Stimulated activated CD4-positive, alpha-beta T cell treated with anti-CD3 and anti-CD28 coated beads, Interleukin-15, amount 100 ng/mL, for 24 hours (primary cell): ENCODE results near the gene BCL11B.
"Not testable (repeated sequence)": the region's sequence is repeated elsewhere in the genome, so short reads cannot be mapped to it uniquely, and the experiment has no call there.

Source experiments
- DNase-seq: peaks from one replicate; pipeline ENCODE4 v3.0.0-alpha.2; 2020

BCL11B gene

DNA sequence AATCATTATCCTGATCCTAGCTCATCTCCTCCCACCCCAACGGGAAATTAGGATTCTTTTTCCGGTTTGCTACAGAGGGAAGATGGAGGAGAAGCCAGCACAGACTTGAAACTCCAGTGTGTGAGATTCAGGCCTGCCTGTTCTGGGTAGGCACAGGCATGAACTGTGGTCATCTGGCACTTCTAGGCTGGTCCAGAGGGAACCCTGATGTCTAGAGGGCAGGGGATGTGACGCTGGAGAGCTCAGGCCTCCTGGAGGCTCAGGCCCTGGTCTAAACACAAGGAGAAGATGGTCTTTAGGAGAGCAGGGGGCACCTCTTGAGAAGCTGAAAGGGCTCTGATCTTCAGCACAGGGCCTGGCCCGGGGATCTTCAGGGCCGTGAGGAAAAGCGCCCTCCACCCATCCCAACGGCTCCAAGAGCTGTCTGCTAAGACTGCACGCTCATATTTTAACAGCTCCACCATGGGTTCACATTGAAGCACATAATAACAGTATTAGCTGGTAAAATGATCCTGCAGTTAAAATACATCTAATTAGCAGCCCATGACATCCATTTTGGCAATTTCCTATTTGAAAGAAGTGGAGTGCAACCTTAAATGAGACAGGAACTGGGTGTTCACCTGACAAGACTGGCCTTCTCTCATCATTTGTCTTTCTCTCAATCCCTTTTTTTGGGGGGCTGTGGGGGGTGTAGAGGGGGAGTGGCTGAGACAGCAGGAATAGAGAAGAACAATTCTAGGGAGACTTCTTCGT lies 35.4 kb downstream of the BCL11B start:
- no peak for DNase-seq

DNA sequence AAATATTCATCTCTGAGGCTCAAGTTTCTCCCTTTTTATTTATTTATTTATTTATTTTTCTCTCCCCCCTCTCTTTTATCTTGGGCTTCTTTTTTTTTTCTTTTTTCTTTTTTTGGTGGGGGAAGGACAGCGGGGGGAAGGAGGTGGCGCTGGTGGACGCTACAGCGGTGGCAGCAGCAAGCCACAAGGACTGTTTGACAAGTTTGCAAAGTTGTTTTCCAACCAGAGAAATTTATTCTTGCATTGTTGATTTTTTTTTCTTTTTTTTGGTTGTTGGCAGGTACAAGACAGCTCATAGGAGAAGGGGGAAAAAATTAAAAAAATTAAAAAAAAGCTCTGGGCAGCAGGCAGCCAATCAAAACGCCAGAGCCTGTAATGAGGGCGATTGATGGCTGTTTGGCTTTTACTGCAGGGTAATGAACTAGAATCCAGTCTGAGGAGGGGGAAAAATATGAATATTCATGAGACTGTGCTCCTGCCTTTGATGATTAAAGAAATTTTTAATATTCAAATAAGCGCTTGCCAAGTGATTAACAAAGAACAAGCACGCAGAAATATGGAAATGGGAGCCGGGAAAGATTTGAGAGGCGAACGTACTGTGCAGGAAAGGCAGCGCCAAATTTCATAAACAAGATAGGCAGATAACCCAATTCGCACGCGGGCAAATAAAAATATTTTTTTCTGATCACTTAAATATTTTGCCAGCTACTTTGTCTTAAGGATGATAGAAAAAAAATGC lies 36.2 kb downstream of the BCL11B start:
- no peak for DNase-seq

DNA sequence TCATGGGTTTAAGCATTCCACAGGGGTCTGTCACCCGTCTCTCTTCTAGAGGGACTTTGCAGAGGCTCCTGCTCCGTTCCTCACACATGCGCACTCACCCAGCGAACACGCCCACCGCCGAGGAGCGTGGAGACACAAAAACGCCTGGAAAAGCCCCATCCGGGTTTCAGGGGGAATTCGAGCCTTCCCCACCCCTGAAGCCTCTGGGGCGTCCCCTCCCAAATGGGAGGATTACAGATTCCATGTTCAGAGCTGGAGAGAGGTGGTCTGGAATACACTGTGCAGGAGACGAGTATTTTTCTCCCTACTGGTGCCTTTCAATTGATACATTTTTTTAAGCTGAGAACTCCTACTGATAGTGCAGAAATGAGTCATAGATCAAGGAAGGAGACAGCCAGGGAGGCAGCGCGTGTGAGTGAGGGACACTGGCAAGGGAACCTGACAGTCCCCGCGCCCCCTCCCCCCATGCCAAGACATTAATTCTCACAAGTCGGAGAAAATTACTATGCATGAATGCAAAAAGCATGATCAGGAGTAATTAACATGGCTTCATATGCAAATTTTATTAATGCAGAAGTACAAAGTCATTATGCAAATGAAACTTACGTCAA lies 36.9 kb downstream of the BCL11B start:
- DNase-seq: peak; percentile 90

DNA sequence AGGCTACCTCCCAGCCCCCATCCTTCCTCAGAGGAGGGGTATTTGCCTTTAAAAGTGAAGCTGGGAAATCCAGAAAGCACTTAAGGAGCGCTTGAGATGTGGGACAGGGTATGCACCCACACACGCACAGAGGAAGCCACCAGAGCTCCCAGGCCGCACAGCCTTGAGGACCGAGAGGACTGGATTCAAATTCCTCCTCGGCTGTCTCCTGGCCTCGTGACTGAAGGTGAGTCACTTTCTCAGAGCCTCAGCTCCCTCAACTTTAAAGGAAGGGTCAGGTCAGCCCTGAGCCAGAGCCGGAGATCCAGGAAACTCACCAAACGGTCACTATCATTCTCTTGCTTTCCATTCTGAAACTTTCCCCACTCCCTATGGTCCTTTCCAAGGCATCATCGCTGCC lies 37.6 kb downstream of the BCL11B start:
- no peak for DNase-seq

DNA sequence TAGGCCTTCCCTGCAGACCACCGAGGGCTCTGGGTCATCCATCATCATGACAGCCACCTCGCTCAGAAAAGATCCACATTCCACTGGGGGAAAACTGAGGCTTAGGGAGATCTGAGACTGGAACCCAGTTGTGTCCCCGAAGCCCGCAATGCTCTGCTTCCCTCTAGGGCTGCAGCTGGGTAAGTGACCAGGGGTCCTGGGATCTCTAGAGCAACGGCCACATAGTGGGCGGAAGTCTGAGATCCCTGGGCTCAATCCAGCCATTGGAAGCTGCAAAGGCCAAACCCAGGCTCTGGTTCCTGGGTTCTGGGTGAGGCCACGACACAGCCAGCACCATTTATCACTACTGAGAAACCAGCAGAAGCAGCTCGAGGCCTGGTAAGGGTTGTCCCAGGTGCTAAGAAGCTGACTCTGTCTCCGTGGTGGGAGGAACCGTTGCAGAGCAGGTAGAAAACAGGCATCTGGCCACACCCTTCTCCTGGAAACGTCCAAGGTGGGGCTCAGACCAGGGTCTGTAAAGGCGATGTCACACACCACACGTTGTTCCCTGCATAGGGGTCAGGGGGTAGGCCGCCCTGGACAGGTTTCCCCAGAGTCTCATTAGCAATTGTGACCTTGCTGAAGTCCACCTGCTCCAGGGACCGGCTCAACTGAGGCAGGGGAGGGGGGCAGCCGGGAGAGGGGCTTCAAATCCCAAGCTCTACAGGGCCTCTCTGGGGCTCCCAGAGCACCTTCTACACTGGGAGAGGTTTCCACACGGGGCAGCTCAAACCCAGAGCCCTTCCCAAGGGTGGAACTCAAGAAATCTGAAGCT lies 38.6 kb downstream of the BCL11B start:
- DNase-seq: no peak

DNA sequence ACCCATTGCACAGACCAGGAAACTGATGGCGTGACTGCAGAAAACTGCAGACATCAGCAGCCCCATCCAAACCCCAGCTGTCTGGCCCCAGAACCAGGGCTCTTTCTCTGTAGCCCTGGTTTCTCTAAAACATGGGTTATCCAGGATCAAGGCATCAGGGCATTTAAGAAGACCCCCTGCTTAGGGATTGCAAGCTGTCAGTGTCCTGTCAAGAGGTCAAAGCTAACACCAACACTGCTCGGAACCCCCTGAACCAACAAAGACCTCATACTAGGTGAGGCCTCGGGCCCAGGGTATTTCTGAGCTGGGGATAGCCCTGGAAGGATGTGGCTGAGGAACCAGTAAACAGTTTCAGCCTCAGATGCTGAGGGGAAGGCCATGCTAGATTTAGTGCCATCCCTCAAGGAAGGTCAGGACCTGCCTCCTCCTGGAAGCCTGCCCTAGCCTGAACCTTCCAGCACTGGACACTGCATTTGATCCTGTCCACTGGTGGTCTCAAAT lies 39.2 kb downstream of the BCL11B start:
- no peak for DNase-seq

DNA sequence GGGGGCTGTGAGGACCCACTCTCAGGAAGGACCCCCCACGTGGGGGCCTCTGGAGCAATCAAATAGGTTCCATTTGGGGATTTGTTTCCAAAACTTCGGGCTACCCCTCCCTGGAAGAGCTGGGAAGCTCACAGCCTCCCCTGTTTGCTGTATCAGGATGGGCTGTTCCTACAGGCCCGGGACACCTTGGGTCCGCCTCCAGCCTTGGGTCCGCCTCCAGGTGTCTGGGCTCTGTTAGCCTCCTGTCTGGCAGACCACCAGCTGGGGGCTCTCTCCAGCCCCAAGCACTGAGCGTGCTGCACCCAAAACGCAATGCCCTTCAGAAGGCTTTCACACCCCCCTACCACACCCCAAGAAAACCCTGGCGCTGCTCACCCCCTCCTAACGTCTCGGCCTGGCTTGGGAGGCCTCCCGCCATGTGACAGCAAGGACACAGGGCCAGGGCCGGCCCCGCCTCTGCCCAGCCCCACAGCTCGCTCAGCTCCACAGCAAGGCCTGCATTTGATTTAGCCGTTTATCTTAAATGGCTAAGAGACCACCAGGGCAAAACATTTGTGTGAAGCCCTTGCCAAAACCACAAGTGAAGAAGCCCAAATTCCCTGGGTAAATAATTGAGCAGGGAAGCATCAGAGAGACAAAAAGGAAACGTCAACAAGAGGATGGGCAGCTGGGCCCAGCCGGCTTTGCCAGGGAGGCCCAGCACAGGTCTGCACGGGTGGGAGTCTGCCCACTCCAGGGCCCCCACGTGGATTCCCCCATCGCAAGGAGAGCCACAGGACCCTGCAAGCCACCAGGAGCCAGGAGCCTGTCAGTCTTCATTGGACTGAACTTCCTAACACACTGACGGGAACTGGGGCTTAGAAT lies 39.9 kb downstream of the BCL11B start:
- peak; percentile 60 for DNase-seq

DNA sequence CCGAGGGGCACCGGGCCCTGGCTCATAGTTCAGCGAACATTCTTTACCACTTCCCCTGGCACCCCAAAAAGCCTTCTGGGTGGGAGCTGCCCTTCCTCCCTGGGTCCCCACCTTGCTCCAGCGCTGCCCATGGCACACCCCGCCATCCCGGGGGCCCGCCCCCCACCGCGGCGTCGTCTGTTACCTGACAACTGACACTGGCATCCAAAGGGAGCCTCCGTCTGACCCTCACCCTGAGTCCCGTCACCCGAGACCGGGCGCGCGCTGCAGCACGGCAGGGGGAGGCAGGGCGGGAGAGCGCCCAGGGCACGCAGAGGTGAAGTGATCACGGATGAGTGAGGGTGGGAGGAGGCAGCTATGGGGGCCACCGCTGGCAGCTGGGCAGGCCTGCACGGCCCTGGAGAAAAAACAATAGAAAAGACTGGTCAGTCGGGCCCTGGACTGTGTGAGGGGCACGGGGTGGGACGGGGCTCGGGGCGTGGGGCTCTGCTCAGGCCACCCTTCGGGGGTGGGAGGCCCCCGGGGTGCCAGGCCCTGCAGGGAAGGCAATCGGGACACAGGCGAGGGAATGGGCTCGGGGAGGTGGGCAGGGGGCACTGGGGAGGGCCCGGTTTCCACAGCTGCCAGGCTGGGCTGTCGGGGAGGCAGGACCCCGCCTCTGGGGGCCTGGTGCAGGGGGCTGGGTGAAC lies 40.7 kb downstream of the BCL11B start:
- DNase-seq: no peak

DNA sequence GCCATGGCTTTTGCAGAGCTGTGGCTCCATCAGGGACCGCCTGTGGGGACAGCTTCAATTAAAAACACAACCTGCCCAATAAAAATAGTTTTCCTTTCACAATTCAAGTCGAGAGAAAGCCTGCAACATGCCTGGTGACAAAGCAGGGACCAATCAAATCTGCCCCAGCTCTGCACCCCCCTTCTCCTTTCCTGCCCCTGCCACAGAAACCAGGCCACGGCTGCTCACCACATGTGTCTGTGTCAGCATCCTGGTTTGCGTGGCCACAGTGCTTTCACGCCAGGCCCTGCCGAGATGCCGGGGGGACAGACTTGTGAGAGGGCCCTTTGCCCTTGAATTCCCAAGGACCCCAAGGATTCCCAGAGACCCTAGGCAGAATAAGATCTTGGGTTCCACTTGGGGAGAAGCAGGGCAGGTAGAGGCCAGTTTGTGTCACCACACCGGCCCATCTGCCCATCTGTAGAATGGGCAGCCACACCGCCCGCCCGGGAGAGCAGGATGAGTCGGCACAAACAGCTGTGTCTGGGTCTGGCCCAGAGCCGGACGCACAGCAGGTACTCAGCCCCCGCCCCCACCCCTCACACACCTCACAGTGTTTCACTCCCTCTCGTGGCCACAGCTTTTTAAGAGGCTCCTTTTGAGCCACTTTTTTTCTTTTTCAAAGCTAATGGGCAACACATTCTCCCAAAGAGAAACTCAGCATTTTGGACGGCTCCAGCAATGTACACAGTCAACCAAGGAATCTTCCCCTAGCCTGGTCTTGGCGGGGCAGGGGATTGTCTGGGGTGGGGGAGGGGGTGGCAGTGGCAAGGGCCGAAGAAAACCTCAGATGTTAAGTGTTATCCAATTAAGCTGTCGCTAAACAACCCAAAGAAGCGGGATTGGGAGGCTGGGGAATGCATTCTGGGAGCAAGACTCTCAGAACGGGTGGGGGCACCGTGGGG lies 41.5 kb downstream of the BCL11B start:
- DNase-seq: peak; percentile 85

DNA sequence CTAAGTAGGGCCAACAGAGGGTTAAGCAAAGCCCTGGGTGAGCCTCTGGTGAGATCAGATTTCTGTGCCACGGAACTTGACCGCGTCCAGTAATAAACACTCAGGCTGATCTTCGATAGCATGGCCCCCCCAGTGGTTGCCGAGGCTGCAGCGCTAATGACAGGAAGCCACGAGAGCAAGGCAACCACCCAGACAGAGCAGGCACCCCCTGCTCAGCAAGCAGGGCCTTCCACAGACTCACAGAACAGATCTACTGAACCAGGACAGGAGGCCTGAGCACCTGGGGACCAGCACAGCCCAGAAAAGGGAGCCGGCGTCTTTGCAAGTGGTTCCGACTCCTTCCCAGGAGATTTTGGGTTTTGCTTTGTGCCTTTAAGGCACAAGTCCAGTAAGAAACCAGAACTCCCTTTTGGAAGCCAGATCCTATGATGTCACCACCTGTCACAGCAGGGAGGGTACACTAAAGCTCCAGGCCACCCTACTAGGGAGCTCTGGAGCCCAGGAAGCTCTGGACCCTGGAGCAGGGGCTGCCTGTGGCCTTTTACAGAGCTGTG lies 42.3 kb downstream of the BCL11B start:
- no peak for DNase-seq

DNA sequence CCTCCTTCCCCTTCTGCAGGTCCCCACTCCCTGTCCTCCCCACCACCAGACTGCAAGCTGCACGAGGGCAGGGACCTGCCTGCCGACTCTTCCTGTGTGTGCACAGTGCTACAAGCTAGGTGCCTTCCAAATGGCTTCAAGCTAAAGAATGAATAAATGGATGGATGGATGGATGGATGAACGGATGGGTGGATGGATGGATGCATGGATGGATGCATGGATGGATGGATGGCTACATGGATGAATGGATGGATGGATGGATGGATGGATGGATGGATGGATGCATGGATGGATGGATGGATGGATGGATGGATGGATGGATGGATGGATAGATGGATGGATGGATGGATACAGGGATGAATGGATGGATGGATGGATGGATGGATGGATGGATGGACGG lies 43.2 kb downstream of the BCL11B start:
- DNase-seq: not testable (repeated sequence)

DNA sequence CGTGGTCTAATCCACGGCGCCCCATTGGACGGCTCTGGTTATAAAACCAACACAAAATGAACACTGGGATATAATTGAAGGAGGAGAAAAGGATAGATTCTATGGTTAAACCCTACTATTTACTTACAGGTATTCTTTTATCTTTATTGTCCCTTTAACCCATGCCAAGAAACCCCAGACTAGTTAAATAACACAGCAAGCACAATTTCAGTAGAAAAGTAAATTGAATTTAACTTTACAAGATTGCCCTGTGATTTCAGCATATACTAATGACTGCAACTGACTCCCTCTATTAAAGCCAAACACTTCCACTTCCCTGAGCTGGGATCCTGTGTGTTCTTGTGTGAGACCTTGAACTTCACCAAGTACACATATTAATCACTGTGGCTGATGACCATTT lies 45.3 kb downstream of the BCL11B start:
- no peak for DNase-seq

DNA sequence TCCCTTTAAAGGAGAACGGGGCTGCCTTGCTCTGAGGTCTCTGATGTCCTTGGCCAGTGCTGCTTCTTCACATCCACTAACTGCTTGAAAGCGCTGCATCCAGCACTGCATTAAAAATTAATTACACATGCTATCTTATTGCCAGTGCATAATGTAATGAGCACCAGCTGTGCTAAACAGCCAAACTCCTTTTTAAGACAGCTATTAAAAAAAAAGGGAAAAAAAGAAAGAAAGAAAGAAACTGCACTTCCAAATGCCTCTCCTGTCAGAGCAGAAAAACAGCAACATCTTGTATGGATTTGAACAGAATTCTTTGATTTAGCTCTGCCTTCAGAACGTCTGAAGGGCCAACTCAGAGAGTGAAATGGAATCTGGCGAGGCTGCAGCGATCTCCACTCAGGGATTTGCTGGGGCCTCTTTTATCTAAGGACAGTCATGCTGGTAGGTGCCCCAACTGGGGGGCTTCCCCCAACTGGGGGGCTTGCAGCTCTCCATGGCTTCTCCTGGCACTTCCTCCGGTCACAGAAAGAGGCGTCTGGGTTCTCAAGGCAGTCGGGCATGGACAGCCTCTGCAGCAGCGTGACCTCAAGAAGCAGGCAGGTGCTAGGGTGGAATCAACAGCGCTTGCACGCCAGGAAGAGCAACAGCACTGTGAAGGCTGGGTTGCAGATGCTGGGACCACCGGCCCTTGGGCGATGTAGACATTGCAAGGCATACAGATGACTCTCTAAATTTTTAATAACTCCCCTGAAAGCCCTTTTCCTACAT lies 46.4 kb downstream of the BCL11B start:
- DNase-seq: no peak

DNA sequence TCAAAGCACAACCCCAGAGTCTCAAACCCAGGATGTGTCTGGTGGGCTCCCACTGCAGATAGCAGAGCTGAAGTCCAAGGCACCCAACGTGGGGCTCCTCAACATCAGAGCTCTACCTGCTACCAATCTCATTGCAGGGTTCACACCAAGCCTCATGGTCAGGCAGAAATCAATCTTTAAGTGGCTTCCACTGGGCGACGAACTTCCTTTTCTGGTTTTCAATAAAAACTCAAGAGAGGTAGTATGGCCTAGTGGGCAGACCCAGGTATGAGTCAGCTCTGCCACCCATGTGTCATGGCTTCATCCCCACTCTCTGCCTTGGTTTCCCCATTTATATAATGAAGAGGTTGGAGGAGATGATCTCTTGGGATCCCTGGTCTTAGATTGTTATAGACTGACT lies 47.0 kb downstream of the BCL11B start:
- DNase-seq: no peak

DNA sequence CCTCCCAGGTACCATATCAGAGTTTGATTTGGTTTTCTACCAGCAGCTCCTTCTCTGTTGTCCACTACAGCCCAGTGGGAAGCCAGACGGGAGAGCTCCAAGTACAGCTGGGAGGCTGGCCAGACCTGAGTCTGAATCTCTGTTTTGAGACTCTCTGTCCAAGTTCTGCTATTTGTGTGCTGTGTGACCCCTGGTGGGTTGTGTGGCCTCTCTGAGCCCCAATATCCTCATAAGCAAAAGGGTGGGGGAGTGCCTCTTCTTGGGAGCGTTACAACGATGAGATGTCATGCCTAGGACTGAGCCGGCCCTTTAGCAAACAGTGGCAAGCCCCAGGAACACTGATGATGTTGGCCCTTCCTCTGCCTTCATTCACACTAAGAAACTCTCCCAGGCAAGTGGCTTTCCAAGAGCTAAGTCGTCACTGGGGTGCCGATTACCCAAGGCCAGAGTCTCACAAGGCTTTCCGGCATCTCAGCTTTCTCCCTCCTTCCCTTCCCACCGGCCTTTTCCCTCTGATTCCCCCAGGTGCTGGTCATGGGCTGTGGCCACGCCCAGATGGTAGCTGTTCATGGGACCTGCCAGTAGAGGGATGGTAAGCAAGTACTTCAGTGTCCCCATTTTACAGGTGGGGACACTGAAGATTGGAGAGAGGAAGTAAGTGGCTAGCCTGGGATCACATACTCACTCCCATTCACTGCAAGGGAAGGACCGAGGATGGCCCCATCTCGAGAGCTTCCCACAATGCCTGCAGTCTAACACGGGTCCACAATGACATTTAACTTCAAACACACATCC lies 47.7 kb downstream of the BCL11B start:
- DNase-seq: no peak

DNA sequence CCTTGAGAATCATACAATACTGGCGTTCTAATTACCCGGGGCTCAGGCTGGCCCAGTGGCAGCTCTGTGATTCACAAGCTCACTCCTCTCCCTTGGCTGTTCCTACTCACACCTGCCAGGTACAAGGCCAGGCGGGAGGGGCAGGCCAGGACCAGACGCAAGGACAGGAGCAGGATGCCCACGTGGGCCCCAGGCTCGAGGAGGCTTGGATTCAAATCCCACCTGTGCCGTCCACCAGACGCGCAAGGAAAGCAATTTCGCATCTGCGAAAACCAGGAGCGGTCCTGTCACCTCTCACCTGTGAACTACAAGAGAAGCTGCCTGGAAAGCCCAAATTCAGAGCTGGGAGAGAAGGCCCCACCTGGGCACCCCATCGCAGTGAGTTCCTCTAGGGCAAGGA lies 50.6 kb downstream of the BCL11B start:
- DNase-seq: no peak

DNA sequence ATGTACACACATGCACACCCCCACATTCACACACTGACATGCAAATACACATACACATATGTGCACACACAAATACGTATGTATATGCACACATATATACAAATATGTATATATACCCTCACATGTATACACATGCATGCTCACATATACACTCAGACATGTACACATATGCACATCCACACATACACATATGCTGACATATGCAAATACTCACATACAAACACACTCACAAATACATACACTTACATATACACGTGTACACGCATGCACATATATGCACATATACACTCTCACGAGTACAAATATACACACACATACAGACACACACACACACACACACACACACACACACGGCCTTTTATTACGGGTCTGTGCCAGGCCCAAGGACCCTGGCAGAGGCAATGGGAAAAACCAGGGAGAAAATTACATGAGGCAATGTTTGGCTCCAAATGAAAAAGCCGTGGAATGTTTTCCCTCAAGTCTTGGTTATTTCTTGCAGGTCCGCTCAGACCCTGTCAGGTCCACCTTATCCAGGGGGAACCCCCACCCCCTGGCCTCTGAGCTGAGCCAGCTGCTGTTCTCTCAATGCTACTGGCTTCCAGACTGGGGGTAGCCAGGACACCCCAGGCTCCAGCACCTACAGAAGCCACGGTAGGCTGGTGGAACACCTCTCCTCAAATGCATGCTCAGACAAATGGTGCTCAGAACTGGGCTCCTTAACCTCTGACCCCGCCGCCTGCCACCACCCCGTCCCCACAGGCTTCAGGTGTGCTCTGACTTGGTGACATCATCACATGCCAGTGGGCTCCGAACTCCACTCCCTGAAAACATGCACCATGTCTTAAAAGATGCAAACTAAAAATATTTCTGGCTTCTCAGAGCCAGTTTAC lies 54.7 kb downstream of the BCL11B start:
- DNase-seq: no peak
